CD4-positive, alpha-beta T cell treated with Interleukin-17A for 1 hour (primary cell): ENCODE measurements around the gene FGD2.

Experiments used
- DNase-seq: peaks from one replicate; pipeline ENCODE4 v3.0.0-alpha.2; 2020

The FGD2 gene

DNA sequence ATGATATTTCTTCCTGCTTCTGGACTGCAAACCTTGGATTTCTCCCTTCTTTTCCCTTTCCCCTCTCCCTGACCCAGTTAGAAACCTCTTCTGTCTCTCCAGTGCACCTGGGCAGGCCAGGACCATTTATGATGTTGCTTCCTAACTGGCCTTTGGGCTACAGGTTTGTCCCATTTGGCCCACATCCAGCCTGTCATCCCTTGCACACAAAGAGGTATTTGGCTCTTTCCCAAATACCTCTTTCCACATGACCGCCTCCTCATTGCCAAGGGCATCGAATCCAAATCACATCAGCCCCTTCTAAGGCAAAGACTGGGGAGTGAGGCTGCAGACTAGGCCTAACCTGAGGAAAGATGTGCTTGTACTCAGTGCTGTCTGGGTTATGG lies 13.6 kb downstream of the FGD2 start:
- DNase-seq = no peak

DNA sequence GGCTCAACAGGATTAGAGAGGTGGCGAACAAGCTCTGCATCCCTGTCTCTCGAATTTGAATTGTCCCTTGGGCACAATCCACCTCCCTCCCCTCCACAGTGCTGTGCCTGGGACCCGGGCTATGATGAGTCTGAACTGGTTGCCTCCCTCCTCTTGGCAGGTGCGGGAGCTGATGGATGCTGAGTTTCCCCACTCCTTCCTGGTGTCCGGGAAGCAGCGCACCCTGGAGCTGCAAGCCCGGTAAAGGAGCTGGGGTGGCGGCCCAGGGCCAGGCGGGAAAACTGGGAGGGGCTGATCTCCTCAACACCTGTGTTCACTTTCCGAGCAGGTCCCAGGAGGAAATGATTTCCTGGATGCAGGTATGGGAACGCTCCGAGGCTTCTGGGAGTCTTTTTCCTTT lies 14.9 kb downstream of the FGD2 start:
- no peak for DNase-seq

DNA sequence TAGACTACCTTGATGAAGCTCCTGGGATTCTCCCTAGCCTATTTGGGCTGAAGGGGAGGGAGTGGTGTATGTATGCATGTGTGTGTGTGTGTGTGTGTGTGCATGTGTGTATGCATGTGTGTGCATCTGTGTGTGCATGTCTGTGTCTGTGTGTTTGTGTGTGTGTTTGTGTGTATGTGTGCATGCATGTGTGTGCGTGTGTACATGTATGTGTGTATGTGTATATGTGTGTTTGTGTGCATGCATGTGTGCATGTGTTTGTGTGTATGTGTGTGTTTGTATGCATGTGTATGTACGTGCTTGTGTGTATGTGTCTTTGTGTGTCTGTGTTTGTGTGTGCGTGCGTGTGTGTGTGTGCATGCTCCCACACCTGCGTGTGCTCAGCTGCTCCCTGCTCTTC lies 15.4 kb downstream of the FGD2 start:
- no peak for DNase-seq

GRCh38 chr6:37021356-37022129 lies 16.1 kb downstream of the FGD2 start:
- DNase-seq = peak; percentile 85

DNA sequence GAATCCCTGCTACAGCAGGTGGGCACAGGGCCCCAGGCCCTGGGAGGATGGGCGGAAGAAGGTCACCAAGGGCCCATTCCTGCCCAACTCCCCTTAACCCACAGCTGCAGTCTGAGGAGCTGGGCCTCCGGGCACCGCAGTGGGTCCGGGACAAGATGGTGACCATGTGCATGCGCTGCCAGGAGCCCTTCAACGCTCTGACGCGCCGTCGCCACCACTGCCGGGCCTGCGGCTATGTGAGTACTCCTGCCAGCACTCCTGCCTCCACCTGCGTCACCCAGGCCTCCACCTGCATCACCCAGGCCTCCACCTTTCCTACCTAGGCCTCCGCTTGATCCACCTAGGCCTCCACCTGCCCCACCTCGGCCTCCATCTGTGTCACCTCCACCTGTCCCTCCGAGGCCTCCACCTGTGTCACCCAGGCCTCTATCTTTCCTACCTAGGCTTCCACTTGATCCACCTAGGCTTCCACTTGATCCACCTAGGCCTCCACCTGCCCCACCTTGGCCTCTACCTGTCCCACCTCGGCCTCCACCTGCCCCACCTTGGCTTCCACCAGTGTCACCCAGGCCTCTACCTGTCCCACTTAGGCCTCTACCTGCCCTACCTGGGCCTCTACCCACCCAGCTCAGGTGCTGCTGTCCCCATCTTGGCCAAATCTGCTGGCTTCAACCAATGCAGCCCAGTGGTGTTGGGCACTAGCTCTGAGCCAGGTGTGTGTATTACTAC lies 16.8 kb downstream of the FGD2 start:
- DNase-seq = no peak

DNA sequence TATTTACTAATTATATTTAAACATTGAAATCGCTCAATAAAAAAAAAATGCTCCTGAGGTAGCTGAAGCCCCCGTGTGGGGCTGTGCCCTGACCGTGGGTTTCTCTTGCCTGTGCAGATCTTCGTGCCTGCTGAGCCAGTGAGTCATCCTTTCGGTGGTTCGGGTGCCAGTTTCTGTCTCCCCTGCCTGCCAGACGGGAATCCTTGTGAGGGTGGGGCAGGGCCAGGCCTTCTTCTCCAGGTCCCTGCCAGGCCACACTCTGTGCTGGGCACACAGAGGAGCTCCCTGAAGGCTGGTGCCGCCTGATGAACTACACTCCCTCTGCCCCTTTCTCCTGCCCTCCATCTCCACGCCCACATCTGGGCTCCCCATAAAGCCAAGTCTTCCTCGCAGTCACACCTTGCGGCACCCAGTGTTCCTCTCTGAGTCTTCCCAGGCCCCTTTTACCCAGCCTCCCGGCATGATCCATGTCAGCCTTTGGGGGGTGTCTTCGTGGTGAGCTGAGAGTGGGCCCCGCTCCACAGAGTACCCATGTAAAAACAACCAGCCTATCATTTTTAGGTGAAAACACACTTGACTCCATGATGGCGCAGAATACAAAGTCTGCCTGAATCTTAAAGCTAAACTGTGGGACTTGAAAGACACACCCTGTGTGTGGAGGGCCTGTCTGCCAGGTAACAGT lies 19.3 kb downstream of the FGD2 start:
- no peak for DNase-seq

DNA sequence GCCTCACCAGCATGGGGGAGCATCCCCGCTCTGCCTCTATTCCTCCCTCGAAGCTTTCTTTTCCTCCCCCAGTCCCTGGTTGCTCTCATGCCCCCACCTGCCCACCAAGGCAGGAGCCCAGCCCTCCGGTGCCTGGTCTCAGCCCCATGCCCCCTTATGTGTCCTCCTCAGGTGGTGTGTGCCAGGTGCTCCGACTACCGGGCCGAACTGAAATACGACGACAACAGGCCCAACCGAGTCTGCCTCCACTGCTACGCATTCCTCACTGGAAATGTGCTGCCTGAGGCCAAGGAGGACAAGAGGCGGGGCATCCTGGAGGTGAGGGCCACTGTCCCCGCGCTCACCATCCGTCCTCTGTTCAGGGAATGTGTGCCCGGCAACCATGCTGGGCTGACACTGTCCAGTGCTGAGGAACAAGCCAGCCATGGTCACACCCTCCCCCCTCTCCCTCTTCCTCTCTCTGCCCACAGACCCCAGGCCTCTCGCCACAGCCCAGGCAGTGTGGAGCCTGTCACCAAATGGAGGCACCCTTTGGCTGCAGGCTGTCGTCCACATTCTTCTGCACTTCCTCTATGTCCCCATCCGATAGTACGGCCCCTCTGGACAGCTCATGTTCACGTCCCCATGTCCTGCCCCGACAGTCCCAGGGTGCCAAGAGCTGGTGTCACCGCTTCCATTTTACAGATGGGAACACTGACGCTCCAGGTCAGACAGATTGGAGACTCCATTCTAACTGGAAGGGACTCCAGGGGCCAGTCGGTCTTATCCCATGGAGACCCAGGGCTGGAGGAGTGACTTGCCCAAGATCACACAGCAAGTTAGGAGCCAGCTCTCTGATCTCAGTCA lies 20.4 kb downstream of the FGD2 start:
- no peak for DNase-seq

GRCh38 chr6:37027036-37027720 lies 21.7 kb downstream of the FGD2 start:
- no peak for DNase-seq

DNA sequence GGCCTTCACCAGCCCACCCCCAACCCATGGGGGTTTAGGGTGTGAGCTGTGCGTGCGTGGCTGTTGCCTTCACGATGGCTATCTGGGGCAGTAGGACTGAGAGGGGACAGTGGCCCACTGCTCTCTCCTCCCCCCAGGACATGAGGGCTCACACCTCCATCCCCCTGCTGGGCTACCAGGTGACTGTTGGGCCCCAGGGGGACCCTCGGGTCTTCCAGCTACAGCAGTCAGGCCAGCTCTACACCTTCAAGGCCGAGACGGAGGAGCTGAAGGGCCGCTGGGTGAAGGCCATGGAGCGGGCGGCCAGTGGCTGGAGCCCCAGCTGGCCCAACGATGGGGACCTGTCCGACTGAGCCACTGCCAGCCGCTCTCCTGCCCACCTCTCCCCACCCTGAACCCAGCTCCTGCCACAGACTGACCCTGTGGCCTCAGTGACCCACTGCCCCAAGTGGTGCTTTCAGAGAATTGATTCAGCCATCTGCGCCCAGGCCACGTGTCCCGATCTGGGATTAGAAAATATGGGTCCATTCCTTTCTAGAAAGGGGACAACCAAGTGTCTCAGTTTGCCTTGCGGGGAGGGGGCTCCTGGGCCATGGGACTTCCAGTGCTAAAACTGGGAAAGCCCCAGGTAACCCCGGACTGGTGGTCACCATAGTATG lies 22.5 kb downstream of the FGD2 start:
- DNase-seq = no peak

GRCh38 chr6:37029249-37029971 lies 24.0 kb downstream of the FGD2 start:
- DNase-seq = peak; percentile 64

DNA sequence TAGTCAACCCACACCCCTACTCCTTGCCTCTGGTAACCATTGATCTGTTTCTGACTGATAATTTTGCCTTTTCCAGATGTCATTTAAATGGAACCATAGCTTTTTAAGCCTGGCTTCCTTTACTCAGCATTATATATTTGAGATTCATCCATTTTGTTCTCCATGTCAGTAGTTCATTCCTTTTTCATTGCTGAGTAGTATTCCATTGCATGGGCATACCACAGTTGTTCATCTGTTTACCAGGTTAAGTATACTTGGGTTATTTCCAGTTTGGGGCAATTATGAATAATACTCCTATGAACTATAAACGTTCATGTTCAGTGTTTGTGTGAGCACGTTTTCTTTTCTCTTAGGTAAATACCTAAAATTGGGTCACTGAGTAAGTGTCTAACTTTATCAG lies 25.1 kb downstream of the FGD2 start:
- DNase-seq = no peak

DNA sequence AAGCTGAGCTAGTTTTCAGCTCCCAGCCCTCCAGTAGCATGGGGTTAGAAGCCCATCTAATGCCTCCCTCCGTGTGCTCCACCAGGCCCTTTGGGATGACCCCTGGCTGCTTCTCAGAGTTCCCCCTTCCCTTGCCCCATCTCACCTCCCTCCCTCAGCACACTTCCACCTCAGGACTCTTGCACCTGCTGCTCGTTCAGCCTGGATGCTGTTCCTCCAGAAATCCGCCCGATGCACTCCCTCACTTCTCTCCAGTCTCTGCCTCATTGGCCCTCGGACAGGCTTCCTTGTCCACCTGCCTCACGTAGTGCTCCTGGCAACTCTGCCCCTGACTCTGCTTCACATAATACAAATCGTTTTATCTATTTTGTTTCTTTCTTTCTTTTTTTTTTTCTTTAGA lies 26.8 kb downstream of the FGD2 start:
- DNase-seq = no peak

- peak; percentile 11 for DNase-seq
These were observed 27.8 kb downstream of the FGD2 start for GRCh38 chr6:37033255-37033654.

- DNase-seq = no peak
These were observed 28.7 kb downstream of the FGD2 start for GRCh38 chr6:37033819-37034795.

DNA sequence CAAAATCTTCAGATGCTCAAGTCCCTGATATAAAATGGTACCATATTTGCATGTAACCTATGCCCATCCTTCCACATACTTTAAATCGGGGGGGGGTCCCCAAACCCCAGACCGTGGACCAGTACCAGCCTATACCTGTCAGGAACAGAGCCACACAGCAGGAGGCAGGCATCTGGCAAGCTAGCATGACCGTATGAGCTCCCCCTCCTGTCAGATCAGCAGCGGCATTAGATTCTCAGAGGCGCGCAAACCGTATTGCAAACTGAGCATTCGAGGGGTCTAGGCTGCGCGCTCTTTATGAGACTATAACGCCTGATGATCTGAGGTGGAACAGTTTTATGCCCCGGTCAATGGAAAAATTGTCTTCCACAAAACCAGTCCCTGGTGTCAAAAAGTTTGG lies 30.7 kb downstream of the FGD2 start:
- DNase-seq = no peak

DNA sequence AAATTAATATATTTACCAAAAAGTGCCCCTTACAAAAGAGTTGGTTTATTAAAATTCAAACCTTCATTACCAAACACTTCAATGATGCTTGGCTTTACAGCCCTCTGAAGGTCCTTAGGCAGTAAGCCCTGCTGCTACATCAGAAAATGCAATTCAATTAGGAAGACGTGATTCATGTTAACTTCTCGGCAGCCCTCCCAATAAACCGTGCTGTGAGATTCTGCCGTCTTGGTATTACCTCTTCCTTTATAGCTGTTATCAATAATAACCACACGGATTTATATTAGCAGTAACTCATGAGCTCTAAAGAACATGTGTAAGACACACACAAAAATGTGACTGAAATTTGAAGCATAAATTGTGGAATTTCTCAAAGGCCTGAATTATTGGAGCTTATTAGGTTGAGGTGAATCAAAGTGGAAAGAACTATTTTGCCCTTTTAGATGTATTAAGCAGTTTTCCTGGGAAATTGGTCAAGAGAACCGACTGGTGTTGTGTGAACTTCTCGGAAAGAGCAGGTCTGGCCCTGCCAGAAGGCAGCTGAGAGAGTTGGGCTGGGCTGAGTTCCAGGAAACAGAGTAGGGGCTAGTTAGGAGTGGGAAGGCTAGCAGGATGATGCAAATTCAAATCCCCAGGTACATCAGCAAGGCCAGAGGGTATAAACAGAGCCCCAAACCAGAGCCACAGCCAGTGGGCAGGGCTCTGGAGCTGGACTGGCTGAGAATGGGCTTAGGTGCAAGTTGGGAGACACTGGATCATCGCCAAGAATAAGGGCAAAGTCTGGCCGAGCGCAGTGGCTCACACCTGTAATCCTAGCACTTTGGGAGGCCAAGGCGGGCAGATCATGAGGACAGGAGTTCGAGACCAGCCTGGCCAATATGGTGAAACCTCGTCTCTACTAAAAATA lies 33.1 kb downstream of the FGD2 start:
- DNase-seq = no peak

DNA sequence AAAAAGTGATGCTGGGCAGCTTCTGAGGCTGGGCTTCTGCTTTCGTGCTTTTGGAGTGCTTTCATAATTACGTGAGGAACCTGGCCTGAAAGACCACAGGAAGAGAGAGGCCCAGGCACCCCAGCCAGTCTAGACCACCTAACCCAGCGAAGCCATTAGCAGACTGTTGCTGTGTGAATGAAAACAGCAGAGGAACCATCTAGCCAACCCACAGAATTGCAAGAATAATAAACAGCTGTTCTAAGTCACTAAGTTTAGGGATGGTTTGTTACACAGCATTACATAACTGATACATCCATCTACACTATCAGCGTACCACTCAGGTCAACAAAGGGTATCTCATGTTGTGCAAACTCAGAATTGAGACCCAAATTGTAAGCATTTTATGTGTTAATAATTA lies 34.5 kb downstream of the FGD2 start:
- DNase-seq = no peak

DNA sequence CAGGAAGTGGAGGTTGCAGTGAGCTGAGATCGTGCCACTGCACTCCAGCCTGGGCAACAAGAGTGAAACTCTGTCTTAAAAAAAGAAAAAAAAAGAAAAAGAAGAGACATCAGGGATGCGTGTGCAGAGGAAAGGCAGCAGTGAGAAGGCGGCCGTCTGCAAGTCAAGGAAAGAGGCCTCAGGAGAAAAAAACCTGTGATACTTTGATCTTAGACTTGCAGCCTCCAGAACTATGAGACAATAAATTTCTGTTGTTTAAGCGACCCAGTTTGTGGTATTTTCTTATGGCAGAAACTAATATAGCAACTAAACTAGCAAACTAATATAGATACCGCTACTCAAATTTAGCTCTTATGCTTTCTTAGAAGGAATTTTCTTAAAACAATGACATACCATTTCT lies 36.1 kb downstream of the FGD2 start:
- DNase-seq = no peak

DNA sequence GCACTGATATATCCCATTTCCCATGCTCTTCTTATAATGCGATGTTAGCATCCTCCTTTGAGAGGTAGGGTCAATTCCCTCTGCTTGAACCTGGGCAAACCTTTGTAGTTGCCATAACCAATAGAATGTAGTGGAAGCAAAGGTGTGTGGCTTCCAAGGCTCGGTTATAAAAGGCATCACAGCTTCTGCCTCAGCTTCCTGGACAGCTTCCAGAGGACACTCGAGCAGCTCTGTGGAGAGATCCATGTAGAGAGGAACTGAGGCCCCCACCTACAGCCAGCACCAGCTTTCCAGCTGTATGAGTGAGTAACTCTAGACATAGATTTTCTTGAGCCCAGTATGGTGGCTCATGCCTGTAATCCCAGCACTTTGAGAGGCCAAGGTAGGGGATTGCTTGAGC lies 36.7 kb downstream of the FGD2 start:
- no peak for DNase-seq
